HG03103 (cell line): ENCODE results near the gene MOGAT1.
A peak's percentile ranks its signal among the peaks of the same experiment; 100 is the strongest.
"Not testable (repeated sequence)": the region's sequence is repeated elsewhere in the genome, so short reads cannot be mapped to it uniquely, and the experiment has no call there.

Experiments
- ATAC-seq: cut with Tn5 transposase; IDR thresholded peaks from one replicate; pipeline ENCODE4 v1.9.1; 2021; ENCODE audit warnings: low read depth; ENCODE audit not compliant: unreplicated experiment

The MOGAT1 gene

GRCh38 chr2:222669353-222669752 is 2.1 kb upstream of the MOGAT1 start:
- no peak for ATAC-seq

- ATAC-seq, result no peak
These were observed 1.0 kb upstream of the MOGAT1 start for GRCh38 chr2:222670191-222671038.

GRCh38 chr2:222672068-222672401 is 577 bp downstream of the MOGAT1 start:
- no peak for ATAC-seq

GRCh38 chr2:222673273-222673672 is 1.8 kb downstream of the MOGAT1 start:
- ATAC-seq, result no peak

- no peak for ATAC-seq
These were observed 2.4 kb downstream of the MOGAT1 start for GRCh38 chr2:222673883-222674282.

GRCh38 chr2:222677981-222678380 is 6.5 kb downstream of the MOGAT1 start:
- no peak for ATAC-seq

GRCh38 chr2:222683805-222684204 is 12.3 kb downstream of the MOGAT1 start:
- ATAC-seq, result no peak

GRCh38 chr2:222686086-222686750 is 14.8 kb downstream of the MOGAT1 start:
- no peak for ATAC-seq

GRCh38 chr2:222688917-222689316 is 17.5 kb downstream of the MOGAT1 start:
- ATAC-seq, result no peak

GRCh38 chr2:222689322-222689721 is 17.9 kb downstream of the MOGAT1 start:
- ATAC-seq, result no peak

GRCh38 chr2:222690564-222691200 is 19.2 kb downstream of the MOGAT1 start:
- peak; percentile 97 for ATAC-seq

- ATAC-seq, result not testable (repeated sequence)
These were observed 22.0 kb downstream of the MOGAT1 start for GRCh38 chr2:222693413-222693812.

- peak; percentile 54 for ATAC-seq
These were observed 22.4 kb downstream of the MOGAT1 start for GRCh38 chr2:222693837-222694236.

- ATAC-seq, result no peak
These were observed 26.8 kb downstream of the MOGAT1 start for GRCh38 chr2:222698276-222698675.

GRCh38 chr2:222701233-222701632 is 29.8 kb downstream of the MOGAT1 start:
- ATAC-seq, result no peak

- no peak for ATAC-seq
These were observed 30.3 kb downstream of the MOGAT1 start for GRCh38 chr2:222701721-222702131.

GRCh38 chr2:222703091-222703490 is 31.6 kb downstream of the MOGAT1 start:
- no peak for ATAC-seq

GRCh38 chr2:222703886-222704285 is 32.4 kb downstream of the MOGAT1 start:
- no peak for ATAC-seq

GRCh38 chr2:222706616-222707015 is 35.2 kb downstream of the MOGAT1 start:
- ATAC-seq, result no peak

GRCh38 chr2:222707102-222707688 is 35.7 kb downstream of the MOGAT1 start:
- ATAC-seq, result no peak

GRCh38 chr2:222707689-222708273 is 36.3 kb downstream of the MOGAT1 start:
- peak; percentile 35 for ATAC-seq
